ENCODE data around the gene COPB1. TPM values are rescaled to one million over a fixed set of nuclear protein-coding genes. Genes with fewer than 3 reads are reported as not detected.

Gene COPB1
- total and polyA plus RNA-seq, 4 donors = 47.6 to 156 (median 88.3) TPM

- WGBS, 2 donors = 87 to 96% methylated on average over 2 of the region's 2 CpGs
- no peak overlapping the region for H3K4me3 ChIP-seq
- no peak overlapping the region for H3K27ac ChIP-seq (ENCODE audit: low read depth in 1 of 2, low read length in 1 of 2)
- no peaks in the 10 kb centered on the region for H3K36me3 ChIP-seq (ENCODE audit: control insufficient read depth in 4 of 4, insufficient read depth in 4 of 4, low read length in 4 of 4)
- H3K9me3 ChIP-seq (ENCODE audit: control insufficient read depth in 4 of 4, insufficient read depth in 3 of 4, low read length in 3 of 4) = no peaks in the 10 kb centered on the region
- no peak overlapping the region for H3K9ac ChIP-seq (ENCODE audit: insufficient read depth in 1 of 2, low read length in 2 of 2)
- H3K4me1 ChIP-seq (ENCODE audit: control insufficient read depth in 5 of 5, insufficient read depth in 5 of 5, low read length in 5 of 5) = peaks cover 0 to 13% (median 0%) of the 10 kb centered on the region in 5 donors
- ATAC-seq (ENCODE audit: insufficient read depth, low FRiP score) = no peak
- no peaks in the 10 kb centered on the region for H3K27me3 ChIP-seq (ENCODE audit: control insufficient read depth in 3 of 3, insufficient read depth in 3 of 3, low read length in 2 of 3)
- TF ChIP-seq, protein P1, sequence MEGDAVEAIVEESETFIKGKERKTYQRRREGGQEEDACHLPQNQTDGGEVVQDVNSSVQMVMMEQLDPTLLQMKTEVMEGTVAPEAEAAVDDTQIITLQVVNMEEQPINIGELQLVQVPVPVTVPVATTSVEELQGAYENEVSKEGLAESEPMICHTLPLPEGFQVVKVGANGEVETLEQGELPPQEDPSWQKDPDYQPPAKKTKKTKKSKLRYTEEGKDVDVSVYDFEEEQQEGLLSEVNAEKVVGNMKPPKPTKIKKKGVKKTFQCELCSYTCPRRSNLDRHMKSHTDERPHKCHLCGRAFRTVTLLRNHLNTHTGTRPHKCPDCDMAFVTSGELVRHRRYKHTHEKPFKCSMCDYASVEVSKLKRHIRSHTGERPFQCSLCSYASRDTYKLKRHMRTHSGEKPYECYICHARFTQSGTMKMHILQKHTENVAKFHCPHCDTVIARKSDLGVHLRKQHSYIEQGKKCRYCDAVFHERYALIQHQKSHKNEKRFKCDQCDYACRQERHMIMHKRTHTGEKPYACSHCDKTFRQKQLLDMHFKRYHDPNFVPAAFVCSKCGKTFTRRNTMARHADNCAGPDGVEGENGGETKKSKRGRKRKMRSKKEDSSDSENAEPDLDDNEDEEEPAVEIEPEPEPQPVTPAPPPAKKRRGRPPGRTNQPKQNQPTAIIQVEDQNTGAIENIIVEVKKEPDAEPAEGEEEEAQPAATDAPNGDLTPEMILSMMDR (IDR thresholded peaks at IDR 0.05; ENCODE audit: control extremely low read depth, extremely low read depth) = no peak
- no peak for DNase-seq
These were observed 53.8 kb downstream of the COPB1 start for GRCh38 chr11:14445542-14446530.

GRCh38 chr11:14444441-14445189, 55.0 kb downstream of the COPB1 start:
- peaks cover 0 to 13% (median 0%) of the 10 kb centered on the region in 5 donors for H3K4me1 ChIP-seq (ENCODE audit: control insufficient read depth in 5 of 5, insufficient read depth in 5 of 5, low read length in 5 of 5)
- no peak overlapping the region for H3K4me3 ChIP-seq
- H3K27me3 ChIP-seq (ENCODE audit: control insufficient read depth in 3 of 3, insufficient read depth in 3 of 3, low read length in 2 of 3) = no peaks in the 10 kb centered on the region
- no peaks in the 10 kb centered on the region for H3K36me3 ChIP-seq (ENCODE audit: control insufficient read depth in 4 of 4, insufficient read depth in 4 of 4, low read length in 4 of 4)
- DNase-seq (no peak), ATAC-seq (ENCODE audit: insufficient read depth, low FRiP score) (no peak)
- no peaks in the 10 kb centered on the region for H3K9me3 ChIP-seq (ENCODE audit: control insufficient read depth in 4 of 4, insufficient read depth in 3 of 4, low read length in 3 of 4)
- WGBS, 2 donors = 90 to 95% methylated on average over 8 of the region's 8 CpGs
- TF ChIP-seq, protein P1 (IDR thresholded peaks at IDR 0.05; ENCODE audit: control extremely low read depth, extremely low read depth) = no peak
- no peak overlapping the region for H3K27ac ChIP-seq (ENCODE audit: low read depth in 1 of 2, low read length in 1 of 2)
- no peak overlapping the region for H3K9ac ChIP-seq (ENCODE audit: insufficient read depth in 1 of 2, low read length in 2 of 2)

GRCh38 chr11:14443638-14444037, 56.0 kb downstream of the COPB1 start:
- ATAC-seq (ENCODE audit: insufficient read depth, low FRiP score) (no peak), DNase-seq (peak in 2 of 3 donors; percentile 18 to 23)
- Histone ChIP-seq H3K4me3 (no peak overlapping the region), H3K4me1 (ENCODE audit: control insufficient read depth in 5 of 5, insufficient read depth in 5 of 5, low read length in 5 of 5) (peaks cover 0 to 8% (median 0%) of the 10 kb centered on the region in 5 donors), H3K9me3 (ENCODE audit: control insufficient read depth in 4 of 4, insufficient read depth in 3 of 4, low read length in 3 of 4) (no peaks in the 10 kb centered on the region), H3K27ac (ENCODE audit: low read depth in 1 of 2, low read length in 1 of 2) (no peak overlapping the region), H3K9ac (ENCODE audit: insufficient read depth in 1 of 2, low read length in 2 of 2) (no peak overlapping the region), H3K36me3 (ENCODE audit: control insufficient read depth in 4 of 4, insufficient read depth in 4 of 4, low read length in 4 of 4) (no peaks in the 10 kb centered on the region), H3K27me3 (ENCODE audit: control insufficient read depth in 3 of 3, insufficient read depth in 3 of 3, low read length in 2 of 3) (no peaks in the 10 kb centered on the region)
- 64% methylated on average over 1 of the region's 1 CpG for WGBS, 2 donors
- TF ChIP-seq, protein P1 (IDR thresholded peaks at IDR 0.05; ENCODE audit: control extremely low read depth, extremely low read depth) = no peak
